HUES6 (cell line): ENCODE results near the gene IQCF5.
"Not testable (repeated sequence)": the region's sequence is repeated elsewhere in the genome, so short reads cannot be mapped to it uniquely, and the experiment has no call there.

ENCODE experiments used
- H3K27ac ChIP-seq: 2 replicates; pipeline ENCODE4 v1.7.0; 2013; ENCODE audit warnings: low read depth, mild to moderate bottlenecking, low read length, inconsistent platforms
- H3K27me3 ChIP-seq: 2 replicates; pipeline ENCODE4 v1.6.1; 2013; ENCODE audit warnings: low read length; ENCODE audit not compliant: control insufficient read depth, insufficient read depth
- H3K36me3 ChIP-seq: 2 replicates; pipeline ENCODE4 v1.6.1; 2013; ENCODE audit warnings: low read length; ENCODE audit not compliant: control insufficient read depth, insufficient read depth
- H3K4me1 ChIP-seq: 2 replicates; pipeline ENCODE4 v1.6.1; 2013; ENCODE audit warnings: low read length; ENCODE audit not compliant: control insufficient read depth, insufficient read depth
- H3K4me3 ChIP-seq: 2 replicates; pipeline ENCODE4 v1.5.1; 2013; ENCODE audit warnings: low read depth, low read length
- H3K9ac ChIP-seq: one replicate; pipeline ENCODE4 v1.6.1; 2013; ENCODE audit warnings: mild to moderate bottlenecking, low read length
- H3K9me3 ChIP-seq: 2 replicates; pipeline ENCODE4 v1.6.1; 2013; ENCODE audit warnings: low read depth, low read length; ENCODE audit not compliant: control insufficient read depth, insufficient read depth

Gene IQCF5

GRCh38 chr3:51875501-51875900 lies at the start of gene IQCF5:
IQCF5 (minus strand) TSS chr3:51875601; CDS start chr3:51875531, 70 bp downstream.
- peaks cover 3% of the 10 kb centered on the region; the same call in 1 of the 2 replicates for H3K27me3 ChIP-seq
- no peaks in the 10 kb centered on the region for H3K36me3 ChIP-seq
- H3K9me3 ChIP-seq, result no peaks in the 10 kb centered on the region
- H3K4me3 ChIP-seq, result no peak within 1 kb of the TSS
- H3K27ac ChIP-seq, result no peak within 1 kb of the TSS
- no peak within 1 kb of the TSS for H3K9ac ChIP-seq
- H3K4me1 ChIP-seq, result peaks cover 4% of the 10 kb centered on the region; the same call in 1 of the 2 replicates

DNA sequence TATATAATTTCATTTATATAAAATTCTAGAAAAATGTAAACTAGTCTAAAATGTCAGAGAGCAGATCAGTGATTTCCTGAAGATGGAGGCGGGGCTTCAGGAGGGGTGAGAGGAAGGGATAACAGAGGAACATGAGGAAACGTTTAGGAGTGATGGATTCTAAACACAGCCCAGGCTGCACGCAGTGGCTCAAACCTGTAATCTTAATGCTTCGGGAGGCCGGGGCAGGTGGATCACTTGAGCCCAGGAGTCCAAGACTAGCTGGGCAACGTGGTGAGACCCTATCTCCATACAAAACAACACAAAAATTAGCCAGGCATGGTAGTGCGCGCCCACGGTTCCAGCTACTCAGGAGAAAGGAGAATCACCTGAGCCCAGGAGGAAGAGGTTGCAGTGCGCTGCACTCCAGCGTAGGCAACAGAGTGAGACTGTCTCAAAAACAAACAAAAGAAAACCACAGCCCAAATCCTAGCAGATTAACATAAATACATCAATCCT lies 45.7 kb upstream of the IQCF5 start:
- Histone ChIP-seq H3K9me3 (no peaks in the 10 kb centered on the region), H3K4me3 (no peak overlapping the region), H3K27ac (no peak overlapping the region), H3K9ac (no peak overlapping the region), H3K4me1 (no peaks in the 10 kb centered on the region), H3K36me3 (no peaks in the 10 kb centered on the region), H3K27me3 (no peaks in the 10 kb centered on the region)

DNA sequence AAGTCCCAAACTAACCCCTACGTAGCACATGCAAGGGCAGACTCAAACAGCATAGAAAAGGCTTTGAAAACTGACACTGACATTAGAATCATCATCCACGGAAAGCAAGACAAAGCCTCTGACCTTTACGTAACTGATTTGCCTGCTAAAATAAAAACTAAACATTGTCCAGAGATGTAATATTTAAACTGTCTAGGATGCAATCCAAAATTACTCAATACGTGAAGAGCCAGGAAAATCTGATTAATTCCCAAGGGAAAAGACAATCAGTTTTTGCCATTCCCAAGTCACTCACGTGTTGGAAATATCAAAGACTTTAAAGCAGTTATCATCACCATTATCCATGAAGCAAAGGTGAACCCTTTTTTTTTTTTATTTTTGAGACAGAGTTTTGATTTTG lies 41.0 kb upstream of the IQCF5 start:
- Histone ChIP-seq H3K9ac (no peak overlapping the region), H3K9me3 (no peaks in the 10 kb centered on the region), H3K4me3 (no peak overlapping the region), H3K36me3 (no peaks in the 10 kb centered on the region), H3K27me3 (no peaks in the 10 kb centered on the region), H3K4me1 (no peaks in the 10 kb centered on the region), H3K27ac (no peak overlapping the region)

GRCh38 chr3:51908026-51908425 lies 32.6 kb upstream of the IQCF5 start:
- Histone ChIP-seq H3K4me3 (no peak overlapping the region), H3K9ac (no peak overlapping the region), H3K4me1 (no peaks in the 10 kb centered on the region), H3K9me3 (0 out of 2 replicates have a peak, but pooled peaks cover 5% of the 10 kb centered on the region), H3K27me3 (no peaks in the 10 kb centered on the region), H3K27ac (no peak overlapping the region), H3K36me3 (no peaks in the 10 kb centered on the region)

DNA sequence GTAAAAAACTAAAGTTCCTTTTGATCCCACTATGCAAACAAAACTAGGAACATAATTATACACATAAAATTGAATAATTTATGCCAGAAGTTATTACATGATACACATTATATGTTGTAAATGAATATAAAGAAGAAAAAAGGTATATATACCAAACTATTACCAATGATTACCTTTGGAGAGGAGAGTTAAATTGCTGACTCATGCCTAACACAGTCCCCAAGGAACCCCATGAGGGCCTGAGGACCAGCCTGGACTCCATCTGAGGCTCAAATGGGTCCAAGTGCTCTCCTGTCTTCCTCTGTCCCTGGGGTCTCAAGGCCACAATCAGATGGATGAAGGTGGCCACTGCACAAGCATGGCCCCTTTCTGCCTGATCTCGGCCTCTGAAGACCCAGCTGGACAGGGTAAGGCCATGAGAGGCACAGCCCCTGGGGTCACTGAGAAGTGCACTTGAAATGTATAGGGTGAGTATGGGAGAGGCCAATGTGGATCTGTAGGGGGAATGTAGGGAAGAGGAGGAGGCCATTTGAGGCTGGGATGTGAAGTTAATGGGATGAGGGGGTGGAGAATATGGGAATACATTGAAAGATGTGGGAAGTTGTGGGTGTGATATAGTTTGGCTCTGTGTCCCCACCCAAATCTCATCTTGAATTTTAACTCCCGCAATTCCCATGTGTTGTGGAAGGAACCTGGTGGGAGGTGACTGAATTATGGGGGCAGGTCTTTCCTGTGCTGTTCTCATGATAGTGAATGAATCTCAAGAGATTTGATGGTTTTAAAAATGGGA lies 28.8 kb upstream of the IQCF5 start:
- H3K9me3 ChIP-seq, result 0 out of 2 replicates have a peak, but pooled peaks cover 5% of the 10 kb centered on the region
- no peaks in the 10 kb centered on the region for H3K36me3 ChIP-seq
- H3K27me3 ChIP-seq, result no peaks in the 10 kb centered on the region
- H3K4me3 ChIP-seq, result no peak overlapping the region
- H3K4me1 ChIP-seq, result no peaks in the 10 kb centered on the region; the same call in 1 of the 2 replicates
- H3K9ac ChIP-seq, result no peak overlapping the region
- no peak overlapping the region for H3K27ac ChIP-seq

GRCh38 chr3:51902361-51902760 lies 27.0 kb upstream of the IQCF5 start:
- H3K27ac ChIP-seq, H3K9me3 ChIP-seq: not testable (repeated sequence)

GRCh38 chr3:51900043-51900442 lies 24.6 kb upstream of the IQCF5 start:
- H3K4me1 ChIP-seq, H3K36me3 ChIP-seq, H3K27ac ChIP-seq, H3K4me3 ChIP-seq, H3K27me3 ChIP-seq, H3K9me3 ChIP-seq, H3K9ac ChIP-seq: not testable (repeated sequence)

More at GRCh38 chr3:51902361-51902760, 27.0 kb upstream of the IQCF5 start:
- H3K4me1 ChIP-seq, H3K36me3 ChIP-seq, H3K27me3 ChIP-seq, H3K4me3 ChIP-seq, H3K9ac ChIP-seq: not testable (repeated sequence)

DNA sequence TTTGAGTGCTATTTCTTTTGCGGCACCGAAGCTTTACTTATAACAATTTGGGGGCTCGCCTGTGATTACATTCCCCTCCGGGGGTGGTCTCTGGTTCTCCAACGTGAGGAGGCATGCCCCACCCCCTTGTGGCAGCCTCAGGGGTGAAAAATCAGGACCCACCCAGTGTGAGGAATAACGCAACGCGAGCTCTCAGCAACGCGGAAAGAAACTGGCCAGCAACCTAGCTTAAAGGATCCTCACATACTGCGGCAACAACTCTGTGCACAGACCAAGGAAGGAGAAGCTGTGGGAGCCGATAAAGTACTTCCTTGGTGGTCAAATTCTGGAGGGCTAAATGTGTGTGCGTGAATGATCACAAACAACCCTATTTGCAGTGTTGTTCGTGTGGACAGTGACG lies 22.0 kb upstream of the IQCF5 start:
- Histone ChIP-seq H3K27ac (no peak overlapping the region), H3K27me3 (no peaks in the 10 kb centered on the region), H3K4me3 (peak overlapping the region; percentile 36; the same call in 1 of the 2 replicates), H3K9me3 (peaks cover 4% of the 10 kb centered on the region; the same call in 1 of the 2 replicates), H3K9ac (no peak overlapping the region), H3K36me3 (no peaks in the 10 kb centered on the region), H3K4me1 (peaks cover 6% of the 10 kb centered on the region)

- no peak overlapping the region for H3K27ac ChIP-seq
- no peak overlapping the region for H3K9ac ChIP-seq
Observed at GRCh38 chr3:51896607-51897305, 21.4 kb upstream of the IQCF5 start.

GRCh38 chr3:51894939-51895338 lies 19.5 kb upstream of the IQCF5 start:
- Histone ChIP-seq H3K9ac (no peak overlapping the region), H3K4me3 (no peak overlapping the region), H3K27me3 (no peaks in the 10 kb centered on the region), H3K36me3 (no peaks in the 10 kb centered on the region), H3K27ac (no peak overlapping the region), H3K9me3 (peaks cover 4% of the 10 kb centered on the region; the same call in 1 of the 2 replicates), H3K4me1 (peaks cover 6% of the 10 kb centered on the region; the same call in 1 of the 2 replicates)

More at GRCh38 chr3:51896607-51897305, 21.4 kb upstream of the IQCF5 start:
- Histone ChIP-seq H3K4me3 (no peak overlapping the region), H3K9me3 (peaks cover 4% of the 10 kb centered on the region; the same call in 1 of the 2 replicates), H3K27me3 (no peaks in the 10 kb centered on the region), H3K4me1 (peaks cover 6% of the 10 kb centered on the region), H3K36me3 (no peaks in the 10 kb centered on the region)

DNA sequence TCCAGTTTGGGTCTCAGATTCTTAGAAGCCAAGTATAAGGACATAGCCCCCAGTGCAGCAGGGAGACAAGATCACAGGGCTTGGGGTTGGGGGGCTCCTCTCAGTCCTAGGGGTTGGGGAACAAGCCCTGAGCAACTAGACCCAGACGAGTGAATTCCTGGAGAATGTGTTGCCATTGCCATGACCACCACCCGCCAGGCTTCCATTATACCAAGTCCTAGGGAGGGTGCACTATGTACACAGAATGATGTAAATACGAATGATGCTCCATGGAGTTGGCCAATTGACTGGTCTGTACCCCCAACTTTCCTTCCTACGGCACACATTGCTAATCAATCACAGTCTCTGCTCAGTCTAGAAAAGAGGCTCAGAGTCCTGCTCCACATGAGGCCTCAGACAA lies 19.0 kb upstream of the IQCF5 start:
- H3K9ac ChIP-seq, result no peak overlapping the region
- H3K9me3 ChIP-seq, result peaks cover 4% of the 10 kb centered on the region; the same call in 1 of the 2 replicates
- H3K27me3 ChIP-seq, result no peaks in the 10 kb centered on the region

More for the DNA sequence above, 19.0 kb upstream of the IQCF5 start:
- Histone ChIP-seq H3K4me1 (peaks cover 6% of the 10 kb centered on the region; the same call in 1 of the 2 replicates), H3K36me3 (no peaks in the 10 kb centered on the region), H3K27ac (no peak overlapping the region), H3K4me3 (no peak overlapping the region)
